IMR-90 (cell line): ENCODE results near the gene RAP1GAP2. TPM values are rescaled to one million over a fixed set of nuclear protein-coding genes. Genes with fewer than 3 reads are reported as not detected.

ENCODE experiments used
- ATAC-seq: fragments of 200-7000 bp; cut with Tn5 transposase; 2 replicates; pipeline ENCODE4 v1.9.1; 2020; ENCODE audit warnings: low read depth, mild to moderate bottlenecking, moderate library complexity
- BruUV-seq: library from RNA; stranded (reverse); fragments of 400-500 nt; replicated peaks from 2 replicates; lab custom pipeline; 2021; lab: Mats Ljungman, UMichigan
- CTCF ChIA-PET: fragments of 300-600 bp; formaldehyde crosslinking; extraction: SDS; loops from one replicate; lab custom pipeline; 2021; ENCODE audit warnings: antibody characterized with exemption; lab: Yijun Ruan, JAX
- POLR2A ChIA-PET: fragments of 300-600 bp; sonication (Branson Sonifier 250); formaldehyde crosslinking; loops from one replicate; lab custom pipeline; 2022; ENCODE audit warnings: antibody characterized with exemption; ENCODE audit not compliant: unreplicated experiment; lab: Charles Lee
- DNase-seq: peaks from one replicate; pipeline ENCODE4 v3.0.0; 2013
- H2AFZ ChIP-seq: replicated peaks from 2 replicates; pipeline ENCODE3; 2013; ENCODE audit warnings: low read length, mild to moderate bottlenecking; ENCODE audit not compliant: poor library complexity
- H2AK5ac ChIP-seq: 2 replicates; pipeline ENCODE4 v1.6.1; 2013; ENCODE audit warnings: low read depth, low read length, inconsistent platforms
- H2AK9ac ChIP-seq: replicated peaks from 2 replicates; pipeline ENCODE3; 2013; ENCODE audit warnings: mild to moderate bottlenecking, low read depth, low read length, moderate library complexity; ENCODE audit not compliant: poor library complexity
- H2BK120ac ChIP-seq: 2 replicates; pipeline ENCODE4 v1.6.1; 2013; ENCODE audit warnings: low read depth, low read length, inconsistent platforms
- H2BK15ac ChIP-seq: 3 replicates; pipeline ENCODE4 v1.6.1; 2013; ENCODE audit warnings: low read depth, low read length, inconsistent platforms
- H2BK20ac ChIP-seq: 2 replicates; pipeline ENCODE4 v1.6.1; 2013; ENCODE audit warnings: low read depth, mild to moderate bottlenecking, inconsistent platforms, low read length, moderate library complexity
- H2BK5ac ChIP-seq: 2 replicates; pipeline ENCODE4 v1.6.1; 2013; ENCODE audit warnings: mild to moderate bottlenecking, low read depth, low read length, inconsistent platforms; ENCODE audit not compliant: poor library complexity, severe bottlenecking
- H3K14ac ChIP-seq: replicated peaks from 2 replicates; pipeline ENCODE4 v1.6.1; 2013; ENCODE audit warnings: low read depth, low read length, inconsistent platforms
- H3K18ac ChIP-seq: 2 replicates; pipeline ENCODE4 v1.6.1; 2013; ENCODE audit warnings: low read depth, low read length, control low read depth
- H3K23ac ChIP-seq: 2 replicates; pipeline ENCODE4 v1.6.1; 2013; ENCODE audit warnings: low read depth, low read length, inconsistent platforms
- H3K27ac ChIP-seq: 2 replicates; pipeline ENCODE4 v1.5.1; 2013; ENCODE audit warnings: mild to moderate bottlenecking, control low read depth, low read length; ENCODE audit not compliant: insufficient read depth
- H3K27me3 ChIP-seq: 2 replicates; pipeline ENCODE4 v1.6.1; 2013; ENCODE audit warnings: low read length; ENCODE audit not compliant: control insufficient read depth, insufficient read depth
- H3K36me3 ChIP-seq: 2 replicates; pipeline ENCODE4 v1.6.1; 2013; ENCODE audit warnings: low read length, mixed read lengths; ENCODE audit not compliant: control insufficient read depth, insufficient read depth
- H3K4ac ChIP-seq: 2 replicates; pipeline ENCODE4 v1.6.1; 2013; ENCODE audit warnings: low read depth, low read length, inconsistent platforms
- H3K4me1 ChIP-seq: 2 replicates; pipeline ENCODE4 v1.6.1; 2013; ENCODE audit warnings: low read length, mixed read lengths; ENCODE audit not compliant: control insufficient read depth, insufficient read depth
- H3K4me2 ChIP-seq: 2 replicates; pipeline ENCODE4 v1.6.1; 2013; ENCODE audit warnings: low read depth, mild to moderate bottlenecking, control low read depth, low read length, moderate library complexity
- H3K4me3 ChIP-seq: 2 replicates; pipeline ENCODE4 v1.5.1; 2013; ENCODE audit warnings: low read depth, mild to moderate bottlenecking, control low read depth, low read length, moderate library complexity; ENCODE audit not compliant: insufficient read depth
- H3K56ac ChIP-seq: 2 replicates; pipeline ENCODE4 v1.6.1; 2013; ENCODE audit warnings: low read length, inconsistent platforms; ENCODE audit not compliant: insufficient read depth; ENCODE audit errors: extremely low read depth
- H3K79me1 ChIP-seq, 2 experiments: 2 replicates each; pipeline ENCODE4 v1.6.1; 2013; ENCODE audit warnings: low read length in 2 of 2, inconsistent platforms in 1 of 2, low read depth in 1 of 2
- H3K9ac ChIP-seq: 2 replicates; pipeline ENCODE4 v1.6.1; 2013; ENCODE audit warnings: low read depth, low read length, control low read depth
- H3K9me1 ChIP-seq: 2 replicates; pipeline ENCODE4 v1.6.1; 2013; ENCODE audit warnings: low read length, inconsistent platforms; ENCODE audit not compliant: insufficient read depth
- H3K9me3 ChIP-seq: 2 replicates; pipeline ENCODE4 v1.6.1; 2013; ENCODE audit warnings: low read length; ENCODE audit not compliant: control insufficient read depth, insufficient read depth
- H4K20me1 ChIP-seq: 2 replicates; pipeline ENCODE4 v1.6.1; 2013; ENCODE audit warnings: low read length, inconsistent platforms; ENCODE audit not compliant: insufficient read depth
- H4K5ac ChIP-seq: 2 replicates; pipeline ENCODE4 v1.6.1; 2013; ENCODE audit warnings: mild to moderate bottlenecking, low read depth, low read length, control low read depth
- H4K8ac ChIP-seq, 2 experiments: 2 replicates each; pipeline ENCODE4 v1.6.1; 2013; ENCODE audit warnings: low read depth in 2 of 2, low read length in 2 of 2, control low read depth in 1 of 2, inconsistent platforms in 1 of 2
- H4K91ac ChIP-seq: 2 replicates; pipeline ENCODE4 v1.6.1; 2013; ENCODE audit warnings: low read depth, low read length, inconsistent platforms; ENCODE audit not compliant: insufficient read depth
- MAZ ChIP-seq: IDR thresholded peaks from 2 replicates; pipeline ENCODE4 v1.6.1; 2012; ENCODE audit warnings: low read depth, mild to moderate bottlenecking, low read length, improper control_type of control experiment, moderate library complexity, borderline replicate concordance
- WGBS, 2 experiments: methylation state at CpG; one replicate each; pipeline versions ENCODE4 v1.1.5 to v1.1.7; 2013; ENCODE audit warnings: missing lambda C conversion rate in 2 of 2; ENCODE audit not compliant: insufficient read length in 1 of 2; ENCODE audit errors: extremely low coverage in 2 of 2; 5-methylcytosine and 5-hydroxymethylcytosine counted together
- dilution Hi-C: fragments of 300-500 bp; cut with HindIII; formaldehyde crosslinking; loops from one replicate; pipeline ENCODE4 v1.14.3; 2018; ENCODE audit warnings: low sequenced_read_pairs; ENCODE audit not compliant: unreplicated experiment
- in situ Hi-C: fragments of 300-500 bp; cut with MboI; formaldehyde crosslinking; loops from 3 replicates; pipeline ENCODE4 v1.14.3; 2019; ENCODE audit warnings: low sequenced_read_pairs, inconsistent platforms, mixed read lengths
- intact Hi-C: fragments of 100-400 bp; cut with micrococcal nuclease; formaldehyde crosslinking; loops from 2 replicates; pipeline ENCODE4 v1.10.0; 2022
- polyA plus RNA-seq, 3 experiments: library from polyadenylated mRNA; depleted of rRNA; stranded (reverse); fragments of >200 nt; gene quantifications; 2 replicates each; pipeline ENCODE4 v1.2.3, GENCODE V29; 2012; ENCODE audit warnings: low replicate concordance in 1 of 3
- total RNA-seq: library from RNA; depleted of rRNA; stranded (reverse); fragments of >200 nt; gene quantifications from 2 replicates; pipeline ENCODE4 v1.2.3, GENCODE V29; 2012

The RAP1GAP2 gene
- total and polyA plus RNA-seq, 2 of the 4 experiments (the other 2 are of a cell fraction) = 5.7 to 7.5 TPM

GRCh38 chr17:2869604-2870003, 73.4 kb downstream of the RAP1GAP2 start:
- Histone ChIP-seq H4K5ac (no peak overlapping the region), H3K9ac (no peak overlapping the region), H3K4me1 (peaks cover 12% of the 10 kb centered on the region), H3K27me3 (no peaks in the 10 kb centered on the region), H3K4me3 (no peak overlapping the region), H3K79me1 (peaks cover 4 to 30% of the 10 kb centered on the region in 2 experiments; a peak in 2 of 4 replicates), H3K14ac (no peak overlapping the region), H3K36me3 (no peaks in the 10 kb centered on the region), H4K91ac (no peak overlapping the region), H3K4ac (no peak overlapping the region), H3K9me3 (no peaks in the 10 kb centered on the region), H3K18ac (no peak overlapping the region), H4K8ac (no peak overlapping the region), H2BK5ac (no peak overlapping the region), H2BK15ac (no peak overlapping the region), H3K56ac (no peak overlapping the region), H4K20me1 (no peaks in the 10 kb centered on the region), H2BK120ac (no peak overlapping the region), H3K9me1 (peaks cover 9% of the 10 kb centered on the region), H3K23ac (no peak overlapping the region), H2AK9ac (peak overlapping the region; percentile 16), H3K27ac (no peak overlapping the region), H2AFZ (no peak overlapping the region), H3K4me2 (no peak overlapping the region), H2BK20ac (no peak overlapping the region), H2AK5ac (no peak overlapping the region)
- dilution Hi-C loops = no loop called here
- DNase-seq (no peak), ATAC-seq (no peak)
- ChIA-PET CTCF (no interaction called here), POLR2A (no interaction called here)
- intact Hi-C loops = loop anchor here (5.0 kb wide), 1 partner anchor 323 kb away; no protein-coding TSS in a partner anchor
- no TSS peak for BruUV-seq
- 79% methylated on average over 6 of the region's 13 CpGs; no CpG with 5 or more reads in 1 of the 2 experiments for WGBS, 2 experiments
- TF ChIP-seq MAZ = no peak
- in situ Hi-C loops = no loop called here
